Body of pancreas (tissue), 4 donors: ENCODE results near the gene KNDC1. TPM values are rescaled to one million over a fixed set of nuclear protein-coding genes. Genes with fewer than 3 reads are reported as not detected.
"Not testable (repeated sequence)": the region's sequence is repeated elsewhere in the genome, so short reads cannot be mapped to it uniquely, and the experiment has no call there.

Source experiments
- ATAC-seq: fragments of 150-250 bp; one replicate; pipeline ENCODE4 v1.9.1; 2016
- DNase-seq, 4 donors: peaks; one replicate each; pipeline ENCODE4 v3.0.0-alpha.2; 2019
- H3K27ac ChIP-seq, 4 donors: fragments of 200-600 bp; sonication (generic); 1 replicate in 3 of 4; 2 replicates in 1 of 4; pipeline versions ENCODE4 v1.5.1 to v1.6.1; 2016 to 2019; ENCODE audit warnings: mild to moderate bottlenecking in 1 of 4, mixed read lengths in 1 of 4, moderate library complexity in 1 of 4
- H3K27me3 ChIP-seq, 2 donors: fragments of 200-600 bp; sonication (generic); one replicate each; pipeline ENCODE4 v1.6.0; 2016; ENCODE audit warnings: mild to moderate bottlenecking in 1 of 2
- H3K36me3 ChIP-seq, 2 donors: fragments of 200-600 bp; sonication (generic); replicated peaks in 1 of 2; 2 replicates each; pipeline ENCODE4 v1.5.1; 2016; ENCODE audit warnings: low read depth in 2 of 2; ENCODE audit not compliant: insufficient read depth in 1 of 2
- H3K4me1 ChIP-seq: fragments of 200-600 bp; sonication (generic); one replicate; pipeline ENCODE4 v1.6.0; 2016
- H3K4me3 ChIP-seq, 2 donors: fragments of 200-600 bp; sonication (generic); 1 replicate in 1 of 2; 2 replicates in 1 of 2; pipeline ENCODE4 v1.5.1; 2016 to 2019
- H3K9me3 ChIP-seq, 3 donors: fragments of 200-600 bp; sonication (generic); 1 replicate in 2 of 3; 2 replicates in 1 of 3; pipeline ENCODE4 v1.5.1; 2016
- POLR2A ChIP-seq, 3 donors: fragments of 450-650 bp; IDR thresholded peaks; one replicate each; pipeline ENCODE4 v1.6.1; 2016; ENCODE audit warnings: antibody characterized with exemption in 3 of 3, mild to moderate bottlenecking in 2 of 3
- WGBS, 2 donors: methylation state at CpG; one replicate each; pipeline ENCODE4 v1.1.5; 2017; 5-methylcytosine and 5-hydroxymethylcytosine counted together
- intact Hi-C: fragments of 100-400 bp; cut with DNase I; formaldehyde crosslinking; loops from one replicate; pipeline ENCODE4 v1.15.1; 2023
- total RNA-seq, 2 donors: library from RNA; depleted of rRNA; stranded (reverse); fragments of >200 nt; gene quantifications; one replicate each; pipeline ENCODE4 v1.1.0, GENCODE V29; 2016
- TF ChIP-seq, protein P1 (sequence below), 7 experiments: fragments of 450-650 bp in 4 of 7; fragments of 200-600 bp in 3 of 7; sonication (generic) in 3 of 7; IDR thresholded peaks; one replicate each; pipeline ENCODE4 v1.5.1; 2016 to 2019; ENCODE audit warnings: antibody characterized with exemption in 7 of 7

KNDC1 gene
- total RNA-seq, 2 donors from 2014 or later = 0.52 to 3.3 TPM

GRCh38 chr10:133262696-133263095 is 102.7 kb downstream of the KNDC1 start:
- Histone ChIP-seq H3K4me3 (no peak overlapping the region), H3K27me3 (no peaks in the 10 kb centered on the region), H3K9me3 (no peaks in the 10 kb centered on the region), H3K36me3 (no peaks in the 10 kb centered on the region), H3K27ac (no peak overlapping the region), H3K4me1 (peaks cover 22% of the 10 kb centered on the region)
- intact Hi-C loops = no loop called here
- TF ChIP-seq, protein P1, sequence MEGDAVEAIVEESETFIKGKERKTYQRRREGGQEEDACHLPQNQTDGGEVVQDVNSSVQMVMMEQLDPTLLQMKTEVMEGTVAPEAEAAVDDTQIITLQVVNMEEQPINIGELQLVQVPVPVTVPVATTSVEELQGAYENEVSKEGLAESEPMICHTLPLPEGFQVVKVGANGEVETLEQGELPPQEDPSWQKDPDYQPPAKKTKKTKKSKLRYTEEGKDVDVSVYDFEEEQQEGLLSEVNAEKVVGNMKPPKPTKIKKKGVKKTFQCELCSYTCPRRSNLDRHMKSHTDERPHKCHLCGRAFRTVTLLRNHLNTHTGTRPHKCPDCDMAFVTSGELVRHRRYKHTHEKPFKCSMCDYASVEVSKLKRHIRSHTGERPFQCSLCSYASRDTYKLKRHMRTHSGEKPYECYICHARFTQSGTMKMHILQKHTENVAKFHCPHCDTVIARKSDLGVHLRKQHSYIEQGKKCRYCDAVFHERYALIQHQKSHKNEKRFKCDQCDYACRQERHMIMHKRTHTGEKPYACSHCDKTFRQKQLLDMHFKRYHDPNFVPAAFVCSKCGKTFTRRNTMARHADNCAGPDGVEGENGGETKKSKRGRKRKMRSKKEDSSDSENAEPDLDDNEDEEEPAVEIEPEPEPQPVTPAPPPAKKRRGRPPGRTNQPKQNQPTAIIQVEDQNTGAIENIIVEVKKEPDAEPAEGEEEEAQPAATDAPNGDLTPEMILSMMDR (IDR thresholded peaks at IDR 0.05) = no peak
- TF ChIP-seq POLR2A (IDR thresholded peaks at IDR 0.05) = no peak
- WGBS, 2 donors = 82 to 86% methylated on average over 4 to 14 of the region's 14 CpGs
- ATAC-seq = no peak
- DNase-seq = peak in 2 of 4 donors; percentile 22 to 35

DNA sequence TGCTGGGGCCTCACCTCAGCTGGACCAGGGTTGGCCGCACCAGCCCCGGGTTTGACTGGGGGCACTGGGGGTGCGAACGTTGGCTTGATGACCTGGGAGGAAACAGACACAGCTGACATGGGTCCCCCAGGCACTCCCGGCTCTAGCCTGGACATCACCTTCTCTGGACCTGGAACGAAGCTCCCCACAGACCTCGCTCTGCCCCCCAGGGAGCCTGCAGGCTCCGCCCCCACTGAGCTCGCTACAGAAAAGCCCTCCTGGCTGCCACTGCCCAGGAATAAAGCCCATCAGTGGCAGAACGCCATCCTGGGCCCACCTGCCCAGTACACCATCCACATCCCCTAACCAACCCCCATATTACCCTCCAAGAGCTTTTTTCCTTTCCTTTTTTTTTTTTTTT is 103.7 kb downstream of the KNDC1 start:
- Histone ChIP-seq H3K36me3 (no peaks in the 10 kb centered on the region), H3K27ac (no peak overlapping the region), H3K4me3 (no peak overlapping the region), H3K4me1 (peaks cover 13% of the 10 kb centered on the region), H3K27me3 (no peaks in the 10 kb centered on the region), H3K9me3 (no peaks in the 10 kb centered on the region)
- ATAC-seq = no peak
- DNase-seq = no peak
- 86 to 88% methylated on average over 7 to 10 of the region's 10 CpGs for WGBS, 2 donors
- intact Hi-C loops = no loop called here
- no peak for TF ChIP-seq POLR2A (IDR thresholded peaks at IDR 0.05)
- TF ChIP-seq, protein P1 (IDR thresholded peaks at IDR 0.05) = no peak

DNA sequence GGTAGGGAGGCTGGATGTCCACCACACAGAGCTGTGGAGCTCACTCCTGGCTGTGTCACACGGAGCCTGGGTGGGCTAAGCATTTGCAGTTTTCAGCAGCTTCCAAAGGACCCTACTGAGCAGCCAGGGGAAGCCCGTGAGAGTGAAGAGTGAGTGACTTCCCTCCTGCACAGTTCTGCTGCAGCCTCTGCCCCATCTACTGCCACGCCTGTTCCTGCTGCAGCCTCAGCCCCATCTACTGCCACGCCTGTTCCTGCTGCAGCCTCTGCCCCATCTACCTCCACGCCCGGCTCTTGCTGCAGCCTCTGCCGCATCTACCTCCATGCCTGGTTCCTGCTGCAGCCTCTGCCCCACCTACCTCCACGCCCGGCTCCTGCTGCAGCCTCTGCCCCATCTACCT is 104.4 kb downstream of the KNDC1 start:
- Histone ChIP-seq H3K4me1 (peaks cover 9% of the 10 kb centered on the region), H3K36me3 (no peaks in the 10 kb centered on the region), H3K27ac (no peak overlapping the region), H3K9me3 (no peaks in the 10 kb centered on the region), H3K27me3 (no peaks in the 10 kb centered on the region), H3K4me3 (no peak overlapping the region)
- 58 to 93% methylated on average over 8 to 9 of the region's 9 CpGs for WGBS, 2 donors
- no peak for DNase-seq
- ATAC-seq = no peak
- TF ChIP-seq, protein P1 (IDR thresholded peaks at IDR 0.05) = no peak
- no peak for TF ChIP-seq POLR2A (IDR thresholded peaks at IDR 0.05)
- intact Hi-C loops = no loop called here

DNA sequence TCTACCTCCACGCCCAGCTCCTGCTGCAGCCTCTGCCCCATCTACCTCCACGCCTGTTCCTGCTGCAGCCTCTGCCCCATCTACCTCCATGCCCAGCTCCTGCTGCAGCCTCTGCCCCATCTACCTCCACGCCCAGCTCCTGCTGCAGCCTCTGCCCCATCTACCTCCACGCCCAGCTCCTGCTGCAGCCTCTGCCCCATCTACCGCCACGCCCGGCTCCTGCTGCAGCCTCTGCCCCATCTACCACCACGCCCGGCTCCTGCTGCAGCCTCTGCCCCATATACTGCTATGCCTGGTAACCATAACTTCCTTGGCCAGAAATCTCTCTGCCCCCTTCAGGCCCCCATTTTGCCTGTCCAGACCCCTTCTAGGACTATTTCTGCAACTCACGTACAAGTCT is 105.0 kb downstream of the KNDC1 start:
- H3K4me3 ChIP-seq, H3K9me3 ChIP-seq, H3K27me3 ChIP-seq, intact Hi-C loops, H3K27ac ChIP-seq, H3K36me3 ChIP-seq, DNase-seq, H3K4me1 ChIP-seq, ATAC-seq: not testable (repeated sequence)
- 74 to 83% methylated on average over 9 to 10 of the region's 10 CpGs for WGBS, 2 donors

- peaks cover 0 to under 1% of the 10 kb centered on the region in 2 donors for H3K36me3 ChIP-seq
- no peaks in the 10 kb centered on the region for H3K9me3 ChIP-seq
- no peak overlapping the region for H3K27ac ChIP-seq
- H3K27me3 ChIP-seq = no peaks in the 10 kb centered on the region
- no peak for ATAC-seq
- no peak overlapping the region for H3K4me3 ChIP-seq
- no peak for TF ChIP-seq POLR2A (IDR thresholded peaks at IDR 0.05)
- TF ChIP-seq, protein P1 (IDR thresholded peaks at IDR 0.05) = no peak
- peaks cover 1% of the 10 kb centered on the region for H3K4me1 ChIP-seq
- intact Hi-C loops = no loop called here
- DNase-seq = no peak
- 92% methylated on average over 12 to 21 of the region's 21 CpGs for WGBS, 2 donors
Observed at GRCh38 chr10:133266056-133266795, 106.2 kb downstream of the KNDC1 start.
